ENCODE measurements around the gene SLC7A7.
"Not testable (repeated sequence)": the region's sequence is repeated elsewhere in the genome, so short reads cannot be mapped to it uniquely, and the experiment has no call there.

Gene SLC7A7

GRCh38 chr14:22768947-22769346 is 46.3 kb downstream of the SLC7A7 start:
- H3K4me3 ChIP-seq (ENCODE audit: low read depth, low read length) = no peak overlapping the region
- no peak for DNase-seq (ENCODE audit: low read depth, low spot score)
- no peak for TF ChIP-seq CTCF (IDR thresholded peaks at IDR 0.05; ENCODE audit: insufficient read depth, low read length, missing control alignments)
- ChIA-PET CTCF (interaction anchor here (0.7 to 5.1 kb wide), 5 partner anchors 85 to 213 kb away, joined by 5 to 49 read pairs (median 28); no protein-coding TSS in a partner anchor), POLR2A (no interaction called here)

- DNase-seq (ENCODE audit: low read depth, low spot score) = no peak
- ChIA-PET POLR2A (interaction anchor here (1.2 to 1.3 kb wide), 2 partner anchors 56 to 114 kb away, joined by 3 to 4 read pairs; no protein-coding TSS in a partner anchor), CTCF (interaction anchor here (0.7 to 5.1 kb wide), 17 partner anchors 8 to 211 kb away, joined by 3 to 49 read pairs (median 4); no protein-coding TSS in a partner anchor)
- TF ChIP-seq CTCF (IDR thresholded peaks at IDR 0.05; ENCODE audit: insufficient read depth, low read length, missing control alignments) = no peak
- H3K4me3 ChIP-seq (ENCODE audit: low read depth, low read length) = peak overlapping the region; percentile 99
These were observed 48.0 kb downstream of the SLC7A7 start for GRCh38 chr14:22767323-22767589.

DNA sequence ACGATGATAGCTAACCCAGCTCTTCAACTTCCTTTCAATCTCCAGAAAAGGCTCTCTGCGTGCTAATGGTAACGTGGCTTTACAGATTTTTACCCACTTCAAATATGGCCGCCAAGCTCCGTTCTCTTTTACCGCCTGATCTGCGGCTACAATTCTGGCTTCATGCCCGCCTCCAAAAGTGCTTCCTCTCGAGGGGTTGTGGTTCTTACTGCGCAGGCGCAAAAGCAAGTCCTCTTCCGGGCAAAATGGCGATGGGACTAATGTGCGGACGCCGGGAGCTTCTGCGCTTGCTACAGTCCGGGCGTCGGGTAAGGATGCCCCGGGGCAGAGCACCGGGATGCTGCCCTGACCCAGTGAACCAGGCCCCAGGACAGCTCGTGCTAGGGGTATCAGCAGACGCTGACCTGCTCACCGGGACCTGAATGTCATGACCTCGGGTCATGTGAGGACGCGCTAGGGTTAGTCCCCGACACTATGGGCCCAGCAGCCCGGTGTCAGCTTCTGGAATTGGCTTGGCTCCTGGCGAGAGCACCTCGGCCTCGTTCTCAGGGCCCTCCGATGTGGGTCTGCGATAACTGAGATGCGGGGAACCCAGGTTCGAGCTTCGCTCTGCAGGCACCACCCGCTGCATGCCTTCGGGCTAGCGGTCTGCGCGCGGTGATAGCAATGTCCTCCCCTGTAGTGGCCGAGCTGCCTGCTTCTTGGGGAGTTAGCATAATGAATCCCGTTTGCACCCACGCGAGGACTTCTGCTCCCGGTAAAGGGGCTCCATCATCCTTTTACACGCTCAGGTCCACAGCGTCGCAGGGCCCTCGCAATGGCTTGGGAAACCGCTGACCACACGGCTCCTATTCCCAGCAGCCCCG is 48.5 kb downstream of the SLC7A7 start, which contains the start of gene OXA1L:
Gene OXA1L, plus strand, starts transcription at position 232 of the 866 bp plus-strand sequence. Its CDS starts 14 bp downstream, at position 246.
- no peak for TF ChIP-seq CTCF (IDR thresholded peaks at IDR 0.05; ENCODE audit: insufficient read depth, low read length, missing control alignments)
- CTCF ChIA-PET = interaction anchor here (0.7 to 5.1 kb wide), 24 partner anchors 8 to 210 kb away, joined by 3 to 49 read pairs (median 4); partner anchors contain the start of gene RBM23
- POLR2A ChIA-PET = interaction anchor here (0.6 to 1.4 kb wide), 11 partner anchors 9 to 183 kb away, joined by 3 to 5 read pairs (median 3); partner anchors contain the start of genes DAD1 and MMP14
- peak within 1 kb of the TSS; percentile 99 for H3K4me3 ChIP-seq (ENCODE audit: low read depth, low read length)
- DNase-seq (ENCODE audit: low read depth, low spot score) = peak; percentile 86

- no peak overlapping the region for H3K4me3 ChIP-seq (ENCODE audit: low read depth, low read length)
- DNase-seq (ENCODE audit: low read depth, low spot score) = no peak
- no peak for TF ChIP-seq CTCF (IDR thresholded peaks at IDR 0.05; ENCODE audit: insufficient read depth, low read length, missing control alignments)
- POLR2A ChIA-PET = interaction anchor here (0.8 kb wide), 1 partner anchor 14 kb away, joined by 3 read pairs; no protein-coding TSS in a partner anchor
- CTCF ChIA-PET = interaction anchor here (0.9 to 5.1 kb wide), 2 partner anchors 193 to 336 kb away, joined by 3 to 49 read pairs; no protein-coding TSS in a partner anchor
These were observed 50.9 kb downstream of the SLC7A7 start for GRCh38 chr14:22764382-22764781.

GRCh38 chr14:22761734-22762133 is 53.5 kb downstream of the SLC7A7 start:
- TF ChIP-seq CTCF (IDR thresholded peaks at IDR 0.05; ENCODE audit: insufficient read depth, low read length, missing control alignments) = no peak
- ChIA-PET CTCF (interaction anchor here (1.0 kb wide), 1 partner anchor 205 kb away, joined by 3 read pairs; no protein-coding TSS in a partner anchor), POLR2A (no interaction called here)
- no peak overlapping the region for H3K4me3 ChIP-seq (ENCODE audit: low read depth, low read length)
- no peak for DNase-seq (ENCODE audit: low read depth, low spot score)

GRCh38 chr14:22757972-22758650 is 57.1 kb downstream of the SLC7A7 start:
- POLR2A ChIA-PET; DNase-seq (ENCODE audit: low read depth, low spot score); H3K4me3 ChIP-seq (ENCODE audit: low read depth, low read length): not testable (repeated sequence)
- CTCF ChIA-PET = interaction anchor here (1.8 kb wide), 1 partner anchor 9 kb away, joined by 3 read pairs; the partner anchor contains the start of gene OXA1L

All from AG04449 (cell line).